ENCODE results near the gene TMEM132C. TPM values are rescaled to one million over a fixed set of nuclear protein-coding genes. Genes with fewer than 3 reads are reported as not detected.

The TMEM132C gene
- polyA plus RNA-seq, 2 of the 4 experiments (the other 2 are of a cell fraction), result not detected

- ATAC-seq, result no peak
- H3K4me2 ChIP-seq, result no peak overlapping the region
- ChIA-PET CTCF (no interaction called here), POLR2A (no interaction called here)
- H3K9me3 ChIP-seq, result no peaks in the 10 kb centered on the region
- H3K4me3 ChIP-seq, result no peak overlapping the region
- DNase-seq (ENCODE audit: low read depth in 1 of 2, low spot score in 1 of 2), result no peak
- WGBS (ENCODE audit: missing lambda C conversion rate), result 8% methylated on average over 13 of the region's 13 CpGs
- no peak for FAIRE-seq
- no peaks in the 10 kb centered on the region for H3K4me1 ChIP-seq
- no peak overlapping the region for H3K27ac ChIP-seq
- TF ChIP-seq POLR2A (IDR thresholded peaks at IDR 0.05; ENCODE audit: low read length) (no peak), ZFP36 (IDR thresholded peaks at IDR 0.05; ENCODE audit: borderline replicate concordance, partially characterized antibody) (no peak), RARB (CRISPR knock-in tag; IDR thresholded peaks at IDR 0.05) (no peak)
Observed at GRCh38 chr12:128445415-128446127, 178.6 kb downstream of the TMEM132C start.

- ChIA-PET POLR2A (no interaction called here), CTCF (no interaction called here)
- TF ChIP-seq MAFK (IDR thresholded peaks at IDR 0.05; ENCODE audit: partially characterized antibody), result no peak
- TF ChIP-seq POLR2AphosphoS2 (conservative IDR thresholded peaks at IDR 0.05; ENCODE audit: low read length), result no peak
- no peak for TF ChIP-seq ELK1 (IDR thresholded peaks at IDR 0.05; ENCODE audit: low read depth, low read length)
- TF ChIP-seq RNF2 (IDR thresholded peaks at IDR 0.05; ENCODE audit: borderline replicate concordance, low read depth), result no peak
- no peak for TF ChIP-seq BCL3 (IDR thresholded peaks at IDR 0.05)
- no peak for TF ChIP-seq NFE2L2 (conservative IDR thresholded peaks at IDR 0.05; ENCODE audit: low read length)
- no peak for TF ChIP-seq CBX8 (IDR thresholded peaks at IDR 0.05)
- TF ChIP-seq SMC3 (IDR thresholded peaks at IDR 0.05), result no peak
- no peak for TF ChIP-seq RAD21 (conservative IDR thresholded peaks at IDR 0.05 in 1 of 2, IDR thresholded peaks at IDR 0.05 in 1 of 2)
- TF ChIP-seq HMGXB4 (CRISPR knock-in tag; IDR thresholded peaks at IDR 0.05; ENCODE audit: borderline replicate concordance), result no peak
- no peak for TF ChIP-seq REST (IDR thresholded peaks at IDR 0.05)
- no peak for TF ChIP-seq FOSL2 (IDR thresholded peaks at IDR 0.05)
- TF ChIP-seq FOSL2 (CRISPR knock-in tag; IDR thresholded peaks at IDR 0.05), result no peak
- no peak for TF ChIP-seq CHD2 (IDR thresholded peaks at IDR 0.05; ENCODE audit: low read length, partially characterized antibody)
- TF ChIP-seq MAX (IDR thresholded peaks at IDR 0.05), result no peak
- TF ChIP-seq CBX2 (IDR thresholded peaks at IDR 0.05; ENCODE audit: borderline replicate concordance, low read depth), result no peak
- TF ChIP-seq HOXB5 (CRISPR knock-in tag; IDR thresholded peaks at IDR 0.05), result no peak
- no peak for TF ChIP-seq GATA3 (IDR thresholded peaks at IDR 0.05; ENCODE audit: borderline replicate concordance)
- Histone ChIP-seq H3K9me3 (no peaks in the 10 kb centered on the region), H3K4me2 (no peak overlapping the region), H3K27ac (no peak overlapping the region), H3K4me1 (no peaks in the 10 kb centered on the region), H3K4me3 (no peak overlapping the region)
- FAIRE-seq (no peak), ATAC-seq (no peak), DNase-seq (ENCODE audit: low read depth in 1 of 2, low spot score in 1 of 2) (no peak)
- 2% methylated on average over 7 of the region's 7 CpGs for WGBS (ENCODE audit: missing lambda C conversion rate)
Observed at GRCh38 chr12:128449146-128449894, 182.3 kb downstream of the TMEM132C start.
